ENCODE results near the gene SEMA3E. TPM values are rescaled to one million over a fixed set of nuclear protein-coding genes. Genes with fewer than 3 reads are reported as not detected.

Gene SEMA3E
- total RNA-seq, 2 experiments from 2014 or later, result not detected

DNA sequence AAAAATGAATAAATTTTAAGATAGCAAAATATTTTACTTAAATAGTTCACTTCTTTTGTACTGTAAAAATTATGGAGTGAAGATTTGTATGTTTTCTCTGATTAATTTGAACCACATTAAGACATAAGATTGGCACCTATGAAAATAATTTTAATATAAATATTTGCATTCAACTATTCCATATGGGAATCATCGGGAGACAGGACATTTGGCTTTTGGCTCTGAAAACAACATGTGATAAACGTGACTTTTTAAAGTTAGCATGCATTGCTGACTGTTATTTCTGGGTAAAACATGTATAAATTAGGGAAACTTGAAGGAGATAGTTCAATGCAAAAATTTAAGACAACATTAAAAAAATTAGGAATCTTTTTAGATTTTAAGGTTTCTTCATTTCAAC is 117.2 kb downstream of the SEMA3E start:
- H3K4me1 Mint-ChIP-seq (ENCODE audit: low read depth), result no peaks in the 10 kb centered on the region
- H3K4me3 Mint-ChIP-seq, result no peak overlapping the region
- H3K27me3 Mint-ChIP-seq, result no peaks in the 10 kb centered on the region
- no peak for DNase-seq
- intact Hi-C loops (cut with micrococcal nuclease), result no loop called here
- CTCF ChIA-PET, result no interaction called here
- H3K36me3 Mint-ChIP-seq, result no peaks in the 10 kb centered on the region
- peaks cover 2% of the 10 kb centered on the region for H3K9me3 Mint-ChIP-seq
- POLR2A ChIA-PET, result no interaction called here
- H3K27ac Mint-ChIP-seq, result no peak overlapping the region

GRCh38 chr7:83528925-83529423 is 120.0 kb downstream of the SEMA3E start:
- Mint-ChIP-seq H3K36me3 (no peaks in the 10 kb centered on the region), H3K4me3 (no peak overlapping the region), H3K4me1 (ENCODE audit: low read depth) (no peaks in the 10 kb centered on the region), H3K27me3 (no peaks in the 10 kb centered on the region), H3K9me3 (peaks cover 2% of the 10 kb centered on the region), H3K27ac (no peak overlapping the region)
- ChIA-PET CTCF (no interaction called here), POLR2A (no interaction called here)
- no peak for DNase-seq
- intact Hi-C loops (cut with micrococcal nuclease), result no loop called here

DNA sequence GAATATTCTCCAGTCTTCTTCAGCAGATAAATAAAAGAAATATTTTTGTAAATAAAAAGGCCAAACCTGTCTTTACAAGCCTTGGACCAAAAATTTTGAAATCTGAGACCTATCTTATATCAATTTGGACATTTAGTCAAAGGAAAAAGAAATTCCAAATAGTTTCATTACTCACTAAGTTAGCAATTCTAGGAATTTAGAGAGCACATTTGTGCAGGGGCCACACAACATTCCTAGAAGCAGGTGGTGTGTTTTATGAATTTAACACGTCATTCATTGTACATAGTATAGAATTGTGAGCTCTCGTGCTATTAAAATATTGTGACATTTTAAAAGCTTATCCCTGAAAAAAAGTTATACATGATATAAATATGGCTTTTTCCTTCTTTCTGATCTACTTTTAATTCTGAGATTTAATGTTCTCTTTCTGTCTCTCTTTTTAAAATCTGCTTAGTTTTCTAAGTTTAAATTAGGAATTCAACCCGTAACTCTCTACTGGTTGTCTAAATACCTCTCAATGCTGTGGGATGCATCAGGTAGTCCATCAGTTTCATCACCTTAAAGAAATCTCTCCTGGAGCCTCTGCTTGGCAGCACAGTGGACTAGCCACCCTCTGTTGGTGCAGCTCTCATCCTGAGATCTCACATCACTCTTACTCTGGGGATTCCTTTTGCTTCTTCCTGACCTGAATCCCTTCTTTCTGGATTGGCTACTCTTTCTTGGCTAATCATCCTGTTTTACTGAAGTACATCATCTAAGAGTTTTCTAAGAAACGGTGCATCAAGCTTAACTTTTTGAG is 124.5 kb downstream of the SEMA3E start:
- CTCF ChIA-PET, result no interaction called here
- Mint-ChIP-seq H3K4me1 (ENCODE audit: low read depth) (no peaks in the 10 kb centered on the region), H3K4me3 (no peak overlapping the region), H3K27ac (no peak overlapping the region), H3K27me3 (no peaks in the 10 kb centered on the region), H3K36me3 (no peaks in the 10 kb centered on the region), H3K9me3 (peaks cover 7% of the 10 kb centered on the region)
- no peak for DNase-seq
- POLR2A ChIA-PET, result no interaction called here
- intact Hi-C loops (cut with micrococcal nuclease), result no loop called here

DNA sequence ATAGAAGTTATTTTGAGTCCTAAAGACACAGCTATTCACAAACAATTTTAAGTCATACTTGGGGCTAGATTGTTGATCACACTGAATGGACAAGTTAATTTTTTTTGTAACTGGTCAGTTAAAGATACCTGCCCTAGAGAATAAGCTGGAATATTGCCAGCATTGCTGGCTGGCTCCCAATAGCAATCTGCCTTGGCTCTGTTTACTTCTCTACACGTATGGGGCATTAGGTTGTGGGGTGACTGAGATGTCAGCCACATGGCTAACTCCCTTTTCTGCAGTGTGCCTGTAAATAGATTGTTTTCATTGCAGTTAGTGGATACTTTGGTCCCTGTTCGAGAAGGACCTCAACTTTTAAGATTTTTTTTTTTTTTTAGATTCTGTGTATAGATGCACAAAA is 128.2 kb downstream of the SEMA3E start:
- peaks cover 11% of the 10 kb centered on the region for H3K9me3 Mint-ChIP-seq
- H3K27me3 Mint-ChIP-seq, result no peaks in the 10 kb centered on the region
- CTCF ChIA-PET, result no interaction called here
- no peak overlapping the region for H3K27ac Mint-ChIP-seq
- no peaks in the 10 kb centered on the region for H3K36me3 Mint-ChIP-seq
- no peak overlapping the region for H3K4me3 Mint-ChIP-seq
- intact Hi-C loops (cut with micrococcal nuclease), result no loop called here
- no peak for DNase-seq
- POLR2A ChIA-PET, result no interaction called here
- no peaks in the 10 kb centered on the region for H3K4me1 Mint-ChIP-seq (ENCODE audit: low read depth)

DNA sequence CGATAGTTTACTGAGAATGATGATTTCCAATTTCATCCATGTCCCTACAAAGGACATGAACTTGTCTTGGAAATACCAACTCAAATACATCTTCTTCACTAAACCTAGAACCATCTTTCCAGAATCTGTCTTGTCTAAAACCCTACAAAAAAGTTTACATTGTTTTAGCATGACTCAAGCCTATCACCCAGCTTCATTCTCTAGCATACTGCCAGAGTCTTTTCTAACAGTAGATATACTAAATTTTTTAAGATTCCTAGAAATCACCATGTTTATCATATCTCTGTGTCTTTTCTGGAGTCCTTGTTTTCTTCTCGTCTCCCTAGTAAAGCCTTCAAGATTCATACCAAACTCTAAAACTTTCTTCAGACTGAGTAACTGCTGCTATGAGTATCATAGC is 129.7 kb downstream of the SEMA3E start:
- no peaks in the 10 kb centered on the region for H3K36me3 Mint-ChIP-seq
- H3K4me1 Mint-ChIP-seq (ENCODE audit: low read depth), result no peaks in the 10 kb centered on the region
- POLR2A ChIA-PET, result no interaction called here
- intact Hi-C loops (cut with micrococcal nuclease), result no loop called here
- CTCF ChIA-PET, result no interaction called here
- H3K27ac Mint-ChIP-seq, result no peak overlapping the region
- H3K9me3 Mint-ChIP-seq, result peaks cover 11% of the 10 kb centered on the region
- no peak for DNase-seq
- no peak overlapping the region for H3K4me3 Mint-ChIP-seq
- H3K27me3 Mint-ChIP-seq, result no peaks in the 10 kb centered on the region

- ChIA-PET POLR2A (no interaction called here), CTCF (no interaction called here)
- intact Hi-C loops (cut with micrococcal nuclease), result no loop called here
- H3K27ac Mint-ChIP-seq, result no peak overlapping the region
- H3K4me1 Mint-ChIP-seq (ENCODE audit: low read depth), result no peaks in the 10 kb centered on the region
- H3K36me3 Mint-ChIP-seq, result no peaks in the 10 kb centered on the region
- H3K4me3 Mint-ChIP-seq, result no peak overlapping the region
- no peaks in the 10 kb centered on the region for H3K27me3 Mint-ChIP-seq
- H3K9me3 Mint-ChIP-seq, result peaks cover 9% of the 10 kb centered on the region
- no peak for DNase-seq
Measured at GRCh38 chr7:83517035-83517700, 131.8 kb downstream of the SEMA3E start.

- no peaks in the 10 kb centered on the region for H3K4me1 Mint-ChIP-seq (ENCODE audit: low read depth)
- no peak for DNase-seq
- intact Hi-C loops (cut with micrococcal nuclease), result no loop called here
- H3K4me3 Mint-ChIP-seq, result no peak overlapping the region
- CTCF ChIA-PET, result no interaction called here
- no peaks in the 10 kb centered on the region for H3K27me3 Mint-ChIP-seq
- no peaks in the 10 kb centered on the region for H3K36me3 Mint-ChIP-seq
- no peak overlapping the region for H3K27ac Mint-ChIP-seq
- H3K9me3 Mint-ChIP-seq, result peaks cover 11% of the 10 kb centered on the region
- POLR2A ChIA-PET, result no interaction called here
Measured at GRCh38 chr7:83514977-83515376, 134.0 kb downstream of the SEMA3E start.

- intact Hi-C loops (cut with micrococcal nuclease), result no loop called here
Measured at GRCh38 chr7:83509255-83510021, 139.5 kb downstream of the SEMA3E start.

GRCh38 chr7:83504330-83504729 is 144.6 kb downstream of the SEMA3E start:
- Mint-ChIP-seq H3K4me1 (ENCODE audit: low read depth) (no peaks in the 10 kb centered on the region), H3K9me3 (peaks cover 4% of the 10 kb centered on the region), H3K27ac (no peak overlapping the region), H3K36me3 (no peaks in the 10 kb centered on the region), H3K4me3 (no peak overlapping the region), H3K27me3 (no peaks in the 10 kb centered on the region)
- POLR2A ChIA-PET, result no interaction called here
- intact Hi-C loops (cut with micrococcal nuclease), result no loop called here
- DNase-seq, result no peak
- CTCF ChIA-PET, result no interaction called here

More at GRCh38 chr7:83509255-83510021, 139.5 kb downstream of the SEMA3E start:
- ChIA-PET CTCF (no interaction called here), POLR2A (no interaction called here)
- H3K27me3 Mint-ChIP-seq, result no peaks in the 10 kb centered on the region
- peaks cover 6% of the 10 kb centered on the region for H3K9me3 Mint-ChIP-seq
- no peak for DNase-seq
- no peak overlapping the region for H3K4me3 Mint-ChIP-seq
- no peaks in the 10 kb centered on the region for H3K36me3 Mint-ChIP-seq
- H3K27ac Mint-ChIP-seq, result no peak overlapping the region
- no peaks in the 10 kb centered on the region for H3K4me1 Mint-ChIP-seq (ENCODE audit: low read depth)

- Mint-ChIP-seq H3K27ac (no peak overlapping the region), H3K9me3 (peaks cover 4% of the 10 kb centered on the region), H3K4me1 (ENCODE audit: low read depth) (no peaks in the 10 kb centered on the region), H3K4me3 (no peak overlapping the region), H3K36me3 (no peaks in the 10 kb centered on the region), H3K27me3 (no peaks in the 10 kb centered on the region)
- ChIA-PET CTCF (no interaction called here), POLR2A (no interaction called here)
- intact Hi-C loops (cut with micrococcal nuclease), result no loop called here
- no peak for DNase-seq
Measured at GRCh38 chr7:83502636-83503035, 146.3 kb downstream of the SEMA3E start.

DNA sequence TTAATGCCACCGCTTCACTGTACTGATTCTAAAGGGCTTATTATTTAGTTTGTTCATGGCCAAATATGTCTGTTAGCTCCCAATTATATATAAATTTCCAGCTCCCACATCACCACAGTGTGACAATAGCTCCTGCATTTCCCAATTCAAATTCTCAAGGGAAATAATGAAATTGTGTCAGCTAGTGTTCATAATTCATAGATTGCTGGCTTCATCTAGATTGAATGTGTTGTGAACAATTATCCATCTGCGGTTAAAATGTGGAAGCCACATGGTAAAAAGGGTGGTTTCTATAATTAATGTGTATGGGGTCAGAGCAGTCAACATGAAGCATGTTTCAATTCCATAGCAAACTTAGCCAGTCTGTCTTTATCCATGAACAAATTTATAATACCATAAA is 154.3 kb downstream of the SEMA3E start:
- no peaks in the 10 kb centered on the region for H3K27me3 Mint-ChIP-seq
- H3K4me1 Mint-ChIP-seq (ENCODE audit: low read depth), result no peaks in the 10 kb centered on the region
- DNase-seq, result no peak
- no peak overlapping the region for H3K4me3 Mint-ChIP-seq
- intact Hi-C loops (cut with micrococcal nuclease), result no loop called here
- no peak overlapping the region for H3K27ac Mint-ChIP-seq
- ChIA-PET CTCF (no interaction called here), POLR2A (no interaction called here)
- peaks cover 2% of the 10 kb centered on the region for H3K9me3 Mint-ChIP-seq
- H3K36me3 Mint-ChIP-seq, result no peaks in the 10 kb centered on the region

- no peak overlapping the region for H3K27ac Mint-ChIP-seq
- H3K27me3 Mint-ChIP-seq, result no peaks in the 10 kb centered on the region
- intact Hi-C loops (cut with micrococcal nuclease), result no loop called here
- no peak for DNase-seq
- H3K4me1 Mint-ChIP-seq (ENCODE audit: low read depth), result no peaks in the 10 kb centered on the region
- CTCF ChIA-PET, result no interaction called here
- no peaks in the 10 kb centered on the region for H3K36me3 Mint-ChIP-seq
- POLR2A ChIA-PET, result no interaction called here
- peaks cover 2% of the 10 kb centered on the region for H3K9me3 Mint-ChIP-seq
- H3K4me3 Mint-ChIP-seq, result no peak overlapping the region
Measured at GRCh38 chr7:83492802-83493201, 156.1 kb downstream of the SEMA3E start.

Measured in activated CD4-positive, alpha-beta memory T cell treated with anti-CD3 and anti-CD28 coated beads for 36 hours (primary cell).